Muscle layer of colon (tissue), 2 donors: ENCODE data around the gene LRRK1.
"Not testable (repeated sequence)": the region's sequence is repeated elsewhere in the genome, so short reads cannot be mapped to it uniquely, and the experiment has no call there.

Experiments used
- H3K27ac ChIP-seq: one replicate; pipeline ENCODE4 v1.7.0; 2013; ENCODE audit warnings: low read depth, mild to moderate bottlenecking, low read length, moderate library complexity
- H3K27me3 ChIP-seq, 2 donors: one replicate each; pipeline ENCODE4 v1.7.0; 2013; ENCODE audit warnings: low read length in 2 of 2, mild to moderate bottlenecking in 2 of 2; ENCODE audit not compliant: insufficient read depth in 2 of 2, control insufficient read depth in 1 of 2
- H3K36me3 ChIP-seq: one replicate; pipeline ENCODE4 v1.7.0; 2013; ENCODE audit warnings: mild to moderate bottlenecking, low read length; ENCODE audit not compliant: insufficient read depth
- H3K4me1 ChIP-seq: one replicate; pipeline ENCODE4 v1.7.0; 2013; ENCODE audit warnings: mild to moderate bottlenecking, low read length; ENCODE audit not compliant: insufficient read depth
- H3K4me3 ChIP-seq, 2 donors: one replicate each; pipeline ENCODE4 v1.7.0; 2013; ENCODE audit warnings: low read length in 2 of 2, low read depth in 1 of 2, mild to moderate bottlenecking in 1 of 2, moderate library complexity in 1 of 2
- H3K9ac ChIP-seq: one replicate; pipeline ENCODE4 v1.7.0; 2013; ENCODE audit warnings: low read length
- H3K9me3 ChIP-seq: one replicate; pipeline ENCODE4 v1.7.0; 2013; ENCODE audit warnings: mild to moderate bottlenecking, low read length
- donor health status: abdominal sarcoma.
- donor health status: Adenocarcinoma of cecum.

LRRK1 gene

GRCh38 chr15:101092156-101092866 is 173.2 kb downstream of the LRRK1 start:
- H3K9ac ChIP-seq = no peak overlapping the region
- no peaks in the 10 kb centered on the region for H3K27me3 ChIP-seq
- H3K27ac ChIP-seq = no peak overlapping the region
- H3K36me3 ChIP-seq = no peaks in the 10 kb centered on the region
- H3K4me3 ChIP-seq = no peak overlapping the region
- no peaks in the 10 kb centered on the region for H3K9me3 ChIP-seq
- peaks cover 9% of the 10 kb centered on the region for H3K4me1 ChIP-seq

GRCh38 chr15:101092867-101093202 is 173.7 kb downstream of the LRRK1 start:
- H3K4me3 ChIP-seq = no peak overlapping the region
- no peaks in the 10 kb centered on the region for H3K9me3 ChIP-seq
- H3K9ac ChIP-seq = no peak overlapping the region
- H3K4me1 ChIP-seq = peaks cover 9% of the 10 kb centered on the region
- no peaks in the 10 kb centered on the region for H3K36me3 ChIP-seq
- H3K27ac ChIP-seq = no peak overlapping the region
- no peaks in the 10 kb centered on the region for H3K27me3 ChIP-seq

- H3K27ac ChIP-seq = no peak overlapping the region
Measured at GRCh38 chr15:101093958-101094357, 174.8 kb downstream of the LRRK1 start.

GRCh38 chr15:101095796-101096406 is 176.7 kb downstream of the LRRK1 start:
- not testable (repeated sequence) for H3K9me3 ChIP-seq, H3K4me3 ChIP-seq, H3K4me1 ChIP-seq, H3K27me3 ChIP-seq, H3K36me3 ChIP-seq, H3K27ac ChIP-seq, H3K9ac ChIP-seq

More at GRCh38 chr15:101093958-101094357, 174.8 kb downstream of the LRRK1 start:
- Histone ChIP-seq H3K4me1 (peaks cover 9% of the 10 kb centered on the region), H3K4me3 (no peak overlapping the region), H3K9me3 (no peaks in the 10 kb centered on the region), H3K36me3 (no peaks in the 10 kb centered on the region), H3K27me3 (no peaks in the 10 kb centered on the region), H3K9ac (no peak overlapping the region)

- Histone ChIP-seq H3K4me3 (no peak overlapping the region), H3K27ac (no peak overlapping the region), H3K4me1 (no peaks in the 10 kb centered on the region), H3K27me3 (no peaks in the 10 kb centered on the region), H3K9me3 (no peaks in the 10 kb centered on the region), H3K36me3 (no peaks in the 10 kb centered on the region), H3K9ac (no peak overlapping the region)
Measured at GRCh38 chr15:101097111-101097510, 178.0 kb downstream of the LRRK1 start.

- no peak overlapping the region for H3K9ac ChIP-seq
- no peak overlapping the region for H3K4me3 ChIP-seq
- H3K4me1 ChIP-seq = no peaks in the 10 kb centered on the region
- no peaks in the 10 kb centered on the region for H3K27me3 ChIP-seq
- no peak overlapping the region for H3K27ac ChIP-seq
- no peaks in the 10 kb centered on the region for H3K36me3 ChIP-seq
- no peaks in the 10 kb centered on the region for H3K9me3 ChIP-seq
Measured at GRCh38 chr15:101099183-101099582, 180.0 kb downstream of the LRRK1 start.

- Histone ChIP-seq H3K4me1 (no peaks in the 10 kb centered on the region), H3K36me3 (no peaks in the 10 kb centered on the region), H3K4me3 (no peak overlapping the region), H3K9me3 (no peaks in the 10 kb centered on the region), H3K27ac (no peak overlapping the region), H3K27me3 (no peaks in the 10 kb centered on the region), H3K9ac (no peak overlapping the region)
Measured at GRCh38 chr15:101100118-101100517, 181.0 kb downstream of the LRRK1 start.

GRCh38 chr15:101100593-101101442 is 181.7 kb downstream of the LRRK1 start:
- H3K27ac ChIP-seq = no peak overlapping the region

GRCh38 chr15:101101676-101102075 is 182.5 kb downstream of the LRRK1 start:
- H3K4me1 ChIP-seq = no peaks in the 10 kb centered on the region
- no peak overlapping the region for H3K4me3 ChIP-seq
- no peaks in the 10 kb centered on the region for H3K36me3 ChIP-seq
- H3K27ac ChIP-seq = no peak overlapping the region
- no peak overlapping the region for H3K9ac ChIP-seq
- H3K27me3 ChIP-seq = no peaks in the 10 kb centered on the region
- H3K9me3 ChIP-seq = no peaks in the 10 kb centered on the region

More at GRCh38 chr15:101100593-101101442, 181.7 kb downstream of the LRRK1 start:
- Histone ChIP-seq H3K9ac (no peak overlapping the region), H3K4me3 (no peak overlapping the region), H3K9me3 (no peaks in the 10 kb centered on the region), H3K27me3 (no peaks in the 10 kb centered on the region), H3K4me1 (no peaks in the 10 kb centered on the region), H3K36me3 (no peaks in the 10 kb centered on the region)

- no peaks in the 10 kb centered on the region for H3K4me1 ChIP-seq
- no peaks in the 10 kb centered on the region for H3K36me3 ChIP-seq
- no peak overlapping the region for H3K4me3 ChIP-seq
- H3K9ac ChIP-seq = no peak overlapping the region
- H3K9me3 ChIP-seq = no peaks in the 10 kb centered on the region
- no peak overlapping the region for H3K27ac ChIP-seq
- H3K27me3 ChIP-seq = no peaks in the 10 kb centered on the region
Measured at GRCh38 chr15:101102746-101103145, 183.6 kb downstream of the LRRK1 start.

- Histone ChIP-seq H3K9me3 (no peaks in the 10 kb centered on the region), H3K27ac (no peak overlapping the region), H3K9ac (no peak overlapping the region), H3K27me3 (no peaks in the 10 kb centered on the region), H3K4me1 (no peaks in the 10 kb centered on the region), H3K36me3 (no peaks in the 10 kb centered on the region), H3K4me3 (no peak overlapping the region)
Measured at GRCh38 chr15:101103598-101103997, 184.4 kb downstream of the LRRK1 start.
